ENCODE measurements around the gene PPP4R3A.

- TF ChIP-seq POLR2A (IDR thresholded peaks at IDR 0.05) (no peak), CTCF (IDR thresholded peaks at IDR 0.05) (no peak), POLR2AphosphoS5 (IDR thresholded peaks at IDR 0.05) (no peak)
These were observed 91.1 kb downstream of the PPP4R3A start for GRCh38 chr14:91419044-91419397.

All from breast epithelium (tissue), 3 donors.